ENCODE measurements around the gene FXYD6. TPM values are rescaled to one million over a fixed set of nuclear protein-coding genes. Genes with fewer than 3 reads are reported as not detected.

The FXYD6 gene
- total RNA-seq, 1 experiment from 2014 or later = not detected

DNA sequence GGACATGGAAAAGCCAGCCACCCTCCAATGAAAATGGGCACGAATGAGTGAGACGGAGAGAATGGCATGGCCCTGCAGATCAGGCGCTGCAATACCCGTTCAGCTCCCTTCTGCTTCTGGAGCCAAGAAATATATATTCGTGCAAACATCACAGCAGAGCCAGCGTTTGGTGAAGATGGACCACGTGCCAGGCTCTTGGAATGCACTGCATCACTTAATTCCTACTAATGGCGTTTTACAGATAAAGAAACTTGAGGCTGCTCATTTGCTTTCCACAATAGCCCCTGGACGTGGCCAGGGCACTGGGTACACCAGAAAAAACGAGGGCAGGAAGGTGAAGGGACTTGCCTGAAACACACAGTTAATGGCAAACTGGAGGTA, 50.3 kb downstream of the FXYD6 start:
- no peak for DNase-seq
- no peaks in the 10 kb centered on the region for H3K27me3 ChIP-seq (ENCODE audit: low read length)
- no peaks in the 10 kb centered on the region for H3K9me3 ChIP-seq (ENCODE audit: low read length)
- no peak overlapping the region for H3K4me2 ChIP-seq (ENCODE audit: low read depth, low read length, poor library complexity, severe bottlenecking)
- no peak overlapping the region for H2AFZ ChIP-seq (ENCODE audit: low read length)
- H3K9ac ChIP-seq (ENCODE audit: low read length) = no peak overlapping the region
- no peaks in the 10 kb centered on the region for H3K9me2 ChIP-seq (replicated peaks; ENCODE audit: insufficient read depth, low read length)
- no peaks in the 10 kb centered on the region for H3K79me2 ChIP-seq (ENCODE audit: low read length)
- peaks cover 11% of the 10 kb centered on the region for H3K4me1 ChIP-seq (ENCODE audit: low read length)
- no peak overlapping the region for H3K4me3 ChIP-seq (ENCODE audit: low read length)
- H3K36me3 ChIP-seq (ENCODE audit: insufficient read depth, low read length) = no peaks in the 10 kb centered on the region
- no peaks in the 10 kb centered on the region for H4K20me1 ChIP-seq (ENCODE audit: insufficient read depth, low read depth, low read length)
- no peak overlapping the region for H3K27ac ChIP-seq (ENCODE audit: low read length)

DNA sequence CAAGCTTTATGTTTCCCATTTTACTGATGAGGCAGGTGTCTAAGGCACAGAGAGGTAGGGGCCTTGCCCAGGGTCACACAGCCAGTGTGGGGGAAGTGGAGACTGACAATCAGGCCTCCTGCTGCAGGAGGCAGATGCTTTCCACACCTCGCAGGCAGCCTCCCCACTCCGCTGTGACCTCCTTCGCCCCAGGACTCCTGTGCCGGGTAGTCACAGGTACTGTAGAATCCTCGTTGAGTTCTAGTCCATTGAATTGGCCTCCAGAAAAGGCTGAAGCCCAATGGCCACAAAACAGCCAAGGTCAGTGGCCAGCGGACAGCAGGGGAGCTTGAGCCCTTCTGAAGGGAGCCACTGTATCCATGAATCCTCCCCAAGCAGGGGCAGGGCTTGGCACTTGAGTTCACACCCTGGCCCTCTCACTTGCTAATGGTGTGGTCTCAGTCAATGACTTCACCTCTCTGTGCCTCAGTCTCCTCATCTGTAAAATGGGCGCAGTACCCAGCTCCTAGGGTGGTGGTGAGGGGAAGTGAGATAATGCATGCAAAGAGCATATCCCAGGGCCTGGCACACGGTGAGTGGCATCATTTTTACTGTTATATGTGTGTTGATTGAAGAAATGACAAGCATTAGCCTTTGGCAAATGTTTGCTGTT, 50.8 kb downstream of the FXYD6 start:
- Histone ChIP-seq H3K9me2 (replicated peaks; ENCODE audit: insufficient read depth, low read length) (no peaks in the 10 kb centered on the region), H3K4me3 (ENCODE audit: low read length) (no peak overlapping the region), H4K20me1 (ENCODE audit: insufficient read depth, low read depth, low read length) (no peaks in the 10 kb centered on the region), H3K4me2 (ENCODE audit: low read depth, low read length, poor library complexity, severe bottlenecking) (no peak overlapping the region), H2AFZ (ENCODE audit: low read length) (no peak overlapping the region), H3K4me1 (ENCODE audit: low read length) (peaks cover 11% of the 10 kb centered on the region), H3K9me3 (ENCODE audit: low read length) (no peaks in the 10 kb centered on the region), H3K79me2 (ENCODE audit: low read length) (no peaks in the 10 kb centered on the region), H3K27me3 (ENCODE audit: low read length) (no peaks in the 10 kb centered on the region), H3K27ac (ENCODE audit: low read length) (no peak overlapping the region), H3K36me3 (ENCODE audit: insufficient read depth, low read length) (no peaks in the 10 kb centered on the region), H3K9ac (ENCODE audit: low read length) (no peak overlapping the region)
- DNase-seq = no peak

DNA sequence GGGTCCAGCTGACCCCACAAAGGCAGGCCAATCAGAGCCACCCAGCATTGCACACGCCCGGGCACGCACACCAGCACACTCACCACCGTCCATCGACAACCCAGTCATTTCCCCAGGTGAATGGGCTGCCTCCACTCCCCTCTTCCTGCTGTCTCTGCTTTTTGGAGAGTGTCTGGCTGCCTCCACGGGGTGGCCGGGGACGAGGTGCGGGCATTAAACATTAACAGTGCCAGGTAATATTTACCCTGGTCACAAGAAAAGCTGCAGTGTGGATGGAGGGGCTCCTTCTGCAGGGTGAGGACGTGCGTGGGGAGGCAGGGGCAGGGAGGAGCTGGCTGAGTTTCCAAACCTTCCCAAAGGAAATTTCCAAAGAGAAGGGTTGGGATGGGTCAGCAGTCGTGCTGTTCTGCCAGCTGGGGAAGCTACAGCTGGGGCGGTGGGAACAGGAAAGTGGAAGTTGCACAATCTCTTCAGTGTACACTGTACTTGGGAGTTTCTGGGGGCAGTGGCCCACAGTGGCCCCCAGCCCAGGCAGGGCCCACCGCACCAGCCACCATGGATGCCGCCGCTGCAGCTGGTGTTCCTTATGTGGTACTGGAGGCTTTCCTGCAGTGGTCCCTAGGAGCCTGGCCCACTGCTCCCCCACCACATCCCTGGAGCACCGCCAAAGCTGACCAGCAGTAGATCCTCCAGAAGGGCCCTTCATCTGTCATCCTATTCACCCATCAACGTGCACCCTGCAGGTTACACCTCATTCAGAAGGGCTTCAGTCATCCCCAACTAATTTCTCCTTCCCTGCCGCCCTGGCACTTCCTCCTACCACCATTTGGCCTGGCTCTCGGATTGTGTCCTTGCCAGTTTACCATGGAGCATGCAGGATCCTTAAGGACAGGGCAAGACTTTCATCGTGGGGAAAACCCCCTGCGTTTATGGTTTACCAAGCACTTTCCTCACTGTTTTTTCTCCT, 51.6 kb downstream of the FXYD6 start, which contains the start of gene FXYD2:
TSS of gene FXYD2 (minus strand) at position 174 of the 967 bp plus-strand sequence. CDS start at position 108, 66 bp downstream.
- Histone ChIP-seq H3K79me2 (ENCODE audit: low read length) (no peaks in the 10 kb centered on the region), H2AFZ (ENCODE audit: low read length) (no peak within 1 kb of the TSS), H3K4me3 (ENCODE audit: low read length) (no peak within 1 kb of the TSS), H3K4me1 (ENCODE audit: low read length) (peaks cover 11% of the 10 kb centered on the region), H3K9ac (ENCODE audit: low read length) (no peak within 1 kb of the TSS), H3K27me3 (ENCODE audit: low read length) (no peaks in the 10 kb centered on the region), H3K36me3 (ENCODE audit: insufficient read depth, low read length) (no peaks in the 10 kb centered on the region), H3K4me2 (ENCODE audit: low read depth, low read length, poor library complexity, severe bottlenecking) (no peak within 1 kb of the TSS), H4K20me1 (ENCODE audit: insufficient read depth, low read depth, low read length) (no peaks in the 10 kb centered on the region), H3K9me2 (replicated peaks; ENCODE audit: insufficient read depth, low read length) (no peaks in the 10 kb centered on the region), H3K9me3 (ENCODE audit: low read length) (no peaks in the 10 kb centered on the region), H3K27ac (ENCODE audit: low read length) (no peak within 1 kb of the TSS)
- DNase-seq = no peak

DNA sequence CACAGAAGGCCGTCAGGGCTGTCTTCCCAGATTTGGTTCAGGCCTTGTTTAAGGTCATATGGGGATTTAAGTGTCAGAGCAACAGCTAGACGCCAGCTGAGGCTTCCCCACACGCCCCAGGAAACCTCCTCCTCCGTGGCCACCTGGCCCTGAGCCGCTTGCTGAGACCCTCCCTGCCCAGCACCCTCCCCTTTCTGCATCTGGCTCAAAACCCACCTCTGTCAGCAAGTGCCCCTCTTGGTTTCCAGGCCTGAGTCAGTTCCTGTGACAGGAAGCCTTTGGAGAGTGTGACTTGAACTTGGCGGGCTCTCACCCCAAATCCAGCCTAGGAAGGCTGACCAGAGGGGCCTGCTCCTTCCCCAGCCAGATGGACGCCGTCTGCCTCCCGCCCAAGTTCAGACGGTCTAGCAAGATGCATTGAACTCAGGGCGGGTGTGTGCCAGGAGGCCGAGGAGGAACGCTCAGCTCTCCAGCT, 52.5 kb downstream of the FXYD6 start:
- Histone ChIP-seq H3K27me3 (ENCODE audit: low read length) (no peaks in the 10 kb centered on the region), H3K36me3 (ENCODE audit: insufficient read depth, low read length) (no peaks in the 10 kb centered on the region), H3K4me1 (ENCODE audit: low read length) (peaks cover 10% of the 10 kb centered on the region), H3K4me2 (ENCODE audit: low read depth, low read length, poor library complexity, severe bottlenecking) (no peak overlapping the region), H3K9me3 (ENCODE audit: low read length) (no peaks in the 10 kb centered on the region), H3K79me2 (ENCODE audit: low read length) (no peaks in the 10 kb centered on the region), H2AFZ (ENCODE audit: low read length) (no peak overlapping the region), H3K9me2 (replicated peaks; ENCODE audit: insufficient read depth, low read length) (no peaks in the 10 kb centered on the region), H3K27ac (ENCODE audit: low read length) (no peak overlapping the region), H3K9ac (ENCODE audit: low read length) (no peak overlapping the region), H3K4me3 (ENCODE audit: low read length) (no peak overlapping the region), H4K20me1 (ENCODE audit: insufficient read depth, low read depth, low read length) (no peaks in the 10 kb centered on the region)
- DNase-seq = no peak

DNA sequence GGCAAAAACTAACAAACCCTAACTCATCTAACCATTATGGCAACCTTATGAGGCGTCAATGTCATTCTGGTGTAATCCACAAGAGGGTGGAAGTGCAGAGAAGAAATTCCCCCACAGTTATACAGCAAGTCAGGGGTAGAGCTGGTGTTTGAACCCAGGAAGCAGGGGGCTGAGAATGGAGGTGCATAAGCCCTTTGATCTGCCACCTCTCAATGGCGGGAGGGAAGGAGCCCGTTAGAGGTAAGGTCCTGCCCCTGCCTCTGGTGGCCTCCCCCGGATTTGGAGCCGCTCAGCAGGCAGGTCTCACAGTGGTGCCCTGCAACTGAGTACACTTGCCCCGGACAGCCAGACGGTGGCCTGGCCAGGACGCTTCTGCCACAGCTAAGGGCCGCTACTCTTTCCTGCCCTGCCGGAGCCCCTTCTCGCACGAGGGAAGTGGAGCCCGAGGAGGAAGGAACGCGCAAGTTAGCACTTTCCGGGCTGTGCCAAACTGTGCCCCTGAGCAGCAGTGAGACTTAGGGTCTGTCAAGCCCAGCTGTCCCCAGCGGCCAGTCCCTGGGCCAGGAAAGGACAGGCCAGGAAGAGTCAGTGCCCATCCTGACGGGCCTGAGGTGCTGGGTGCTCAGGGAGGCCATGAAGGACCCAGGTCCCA, 53.0 kb downstream of the FXYD6 start:
- H3K79me2 ChIP-seq (ENCODE audit: low read length) = no peaks in the 10 kb centered on the region
- DNase-seq = no peak
- no peak overlapping the region for H3K4me3 ChIP-seq (ENCODE audit: low read length)
- H3K36me3 ChIP-seq (ENCODE audit: insufficient read depth, low read length) = no peaks in the 10 kb centered on the region
- H3K9me3 ChIP-seq (ENCODE audit: low read length) = no peaks in the 10 kb centered on the region
- H4K20me1 ChIP-seq (ENCODE audit: insufficient read depth, low read depth, low read length) = no peaks in the 10 kb centered on the region
- H3K4me2 ChIP-seq (ENCODE audit: low read depth, low read length, poor library complexity, severe bottlenecking) = no peak overlapping the region
- H3K27ac ChIP-seq (ENCODE audit: low read length) = no peak overlapping the region
- no peak overlapping the region for H3K9ac ChIP-seq (ENCODE audit: low read length)
- H3K4me1 ChIP-seq (ENCODE audit: low read length) = peaks cover 4% of the 10 kb centered on the region
- H3K9me2 ChIP-seq (replicated peaks; ENCODE audit: insufficient read depth, low read length) = no peaks in the 10 kb centered on the region
- no peak overlapping the region for H2AFZ ChIP-seq (ENCODE audit: low read length)
- H3K27me3 ChIP-seq (ENCODE audit: low read length) = no peaks in the 10 kb centered on the region

DNA sequence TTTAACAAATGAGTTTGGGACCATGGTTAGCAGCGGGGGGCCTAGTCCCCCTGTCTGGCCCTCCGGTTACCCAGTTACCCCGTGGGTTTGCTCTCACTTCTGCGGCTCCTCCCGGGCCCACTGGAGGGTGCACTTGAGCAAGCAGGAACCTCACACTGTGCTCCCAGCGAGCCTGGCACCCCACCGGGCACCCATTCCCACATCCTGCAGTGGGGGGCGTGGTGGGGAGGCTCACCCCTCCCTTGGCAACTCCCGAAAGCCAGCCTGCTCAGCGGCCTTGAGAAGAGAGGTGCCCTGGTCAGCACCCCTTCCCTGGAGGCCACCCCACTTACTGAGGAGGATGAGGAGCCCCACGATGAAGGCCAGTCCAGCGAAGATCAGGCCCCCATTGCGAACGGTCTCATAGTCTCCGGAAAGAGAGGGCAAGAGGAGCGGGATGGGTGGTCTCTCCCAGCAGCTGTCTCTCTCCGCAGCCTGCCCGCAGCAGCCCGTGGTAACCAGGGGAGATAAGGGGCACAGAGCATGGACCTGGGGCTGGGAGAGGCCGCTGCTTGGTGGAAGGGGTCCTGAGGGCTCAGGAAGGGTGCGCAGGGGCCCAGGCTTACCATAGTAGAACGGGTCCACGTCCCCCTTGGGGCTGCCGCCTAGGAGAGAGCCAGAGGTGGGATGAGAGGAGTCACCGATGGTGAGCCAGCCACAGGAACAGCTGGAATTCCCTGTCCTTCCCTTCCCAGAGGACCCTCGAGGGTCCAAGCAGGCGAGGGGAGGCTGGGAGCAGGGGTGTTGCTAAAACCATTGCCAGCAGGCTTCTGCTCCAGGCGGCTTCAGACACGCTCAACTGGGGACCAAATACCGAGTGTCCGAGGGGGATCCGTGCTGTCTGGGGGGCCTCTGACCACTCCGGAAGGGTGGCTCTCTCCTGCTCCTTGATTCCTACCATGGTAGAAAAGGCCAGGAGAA, 54.1 kb downstream of the FXYD6 start:
- H3K27me3 ChIP-seq (ENCODE audit: low read length) = no peaks in the 10 kb centered on the region
- no peaks in the 10 kb centered on the region for H3K36me3 ChIP-seq (ENCODE audit: insufficient read depth, low read length)
- no peak overlapping the region for H3K4me3 ChIP-seq (ENCODE audit: low read length)
- H3K9me3 ChIP-seq (ENCODE audit: low read length) = no peaks in the 10 kb centered on the region
- peak; percentile 67 for DNase-seq
- no peak overlapping the region for H3K9ac ChIP-seq (ENCODE audit: low read length)
- H4K20me1 ChIP-seq (ENCODE audit: insufficient read depth, low read depth, low read length) = no peaks in the 10 kb centered on the region
- no peaks in the 10 kb centered on the region for H3K4me1 ChIP-seq (ENCODE audit: low read length)
- no peak overlapping the region for H2AFZ ChIP-seq (ENCODE audit: low read length)
- H3K9me2 ChIP-seq (replicated peaks; ENCODE audit: insufficient read depth, low read length) = no peaks in the 10 kb centered on the region
- H3K79me2 ChIP-seq (ENCODE audit: low read length) = no peaks in the 10 kb centered on the region
- H3K27ac ChIP-seq (ENCODE audit: low read length) = no peak overlapping the region
- H3K4me2 ChIP-seq (ENCODE audit: low read depth, low read length, poor library complexity, severe bottlenecking) = no peak overlapping the region

DNA sequence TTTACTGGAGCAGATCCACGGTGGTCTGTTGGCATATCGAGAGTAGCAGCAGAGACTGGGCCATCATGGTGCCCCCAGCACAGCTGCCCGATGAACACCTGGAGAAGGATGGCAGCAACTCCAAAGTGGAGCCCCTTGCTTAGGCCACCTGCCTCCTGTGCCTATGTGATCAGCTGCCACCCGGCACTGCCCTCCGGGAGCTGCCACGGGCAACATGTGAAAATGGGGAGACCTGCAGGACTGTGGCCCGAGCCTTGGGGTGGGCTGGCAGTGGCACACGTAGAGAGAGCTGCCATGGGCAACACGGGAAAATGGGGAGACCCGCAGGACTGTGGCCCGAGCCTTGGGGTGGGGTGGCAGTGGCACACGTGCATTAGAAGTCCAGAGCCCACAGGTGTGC, 55.0 kb downstream of the FXYD6 start:
- DNase-seq = no peak
- Histone ChIP-seq H2AFZ (ENCODE audit: low read length) (no peak overlapping the region), H3K27me3 (ENCODE audit: low read length) (no peaks in the 10 kb centered on the region), H3K79me2 (ENCODE audit: low read length) (no peaks in the 10 kb centered on the region), H3K4me1 (ENCODE audit: low read length) (no peaks in the 10 kb centered on the region), H3K4me3 (ENCODE audit: low read length) (no peak overlapping the region), H3K9me2 (replicated peaks; ENCODE audit: insufficient read depth, low read length) (no peaks in the 10 kb centered on the region), H4K20me1 (ENCODE audit: insufficient read depth, low read depth, low read length) (no peaks in the 10 kb centered on the region), H3K27ac (ENCODE audit: low read length) (no peak overlapping the region), H3K9me3 (ENCODE audit: low read length) (no peaks in the 10 kb centered on the region), H3K4me2 (ENCODE audit: low read depth, low read length, poor library complexity, severe bottlenecking) (no peak overlapping the region), H3K36me3 (ENCODE audit: insufficient read depth, low read length) (no peaks in the 10 kb centered on the region), H3K9ac (ENCODE audit: low read length) (no peak overlapping the region)

All from Karpas-422 (cell line).